HepG2 (cell line): ENCODE measurements around the gene MYCBPAP.

Source experiments
- BCLAF1 ChIP-seq: fragments of 450-650 bp; IDR thresholded peaks from 2 replicates; pipeline ENCODE4 v1.6.1; 2017; ENCODE audit warnings: mild to moderate bottlenecking
- CTCF ChIP-seq: sonication (generic); formaldehyde crosslinking; IDR thresholded peaks from 2 replicates; pipeline ENCODE4 v1.5.0; 2020; ENCODE audit warnings: mild to moderate bottlenecking, missing genetic modification reagents, moderate library complexity
- MTA1 ChIP-seq: sonication (generic); formaldehyde crosslinking; IDR thresholded peaks from 2 replicates; pipeline ENCODE4 v1.4.0; 2020; ENCODE audit warnings: missing genetic modification reagents, mild to moderate bottlenecking, borderline replicate concordance
- PAWR ChIP-seq: sonication (generic); formaldehyde crosslinking; IDR thresholded peaks from 2 replicates; pipeline ENCODE4 v1.4.0; 2020; ENCODE audit warnings: missing genetic modification reagents, mild to moderate bottlenecking, borderline replicate concordance
- POLR2A ChIP-seq, 2 experiments: IDR thresholded peaks; 2 replicates each; pipeline ENCODE4 v1.6.1; 2011; ENCODE audit warnings: low read depth in 2 of 2, low read length in 2 of 2, mild to moderate bottlenecking in 1 of 2, moderate library complexity in 1 of 2; ENCODE audit not compliant: insufficient read depth in 1 of 2
- YY1 ChIP-seq: IDR thresholded peaks from 2 replicates; pipeline ENCODE4 v1.6.1; 2011; ENCODE audit warnings: low read length, low read depth, moderate library complexity, mild to moderate bottlenecking; ENCODE audit not compliant: insufficient read depth, insufficient replicate concordance
- ZBTB46 ChIP-seq: sonication (generic); formaldehyde crosslinking; IDR thresholded peaks from 2 replicates; pipeline ENCODE4 v1.4.0; 2020; ENCODE audit warnings: mild to moderate bottlenecking, missing genetic modification reagents, borderline replicate concordance
- ZNF350 ChIP-seq: sonication (generic); formaldehyde crosslinking; IDR thresholded peaks from 2 replicates; pipeline ENCODE4 v1.4.0; 2020; ENCODE audit warnings: mild to moderate bottlenecking, low read depth, missing genetic modification reagents, borderline replicate concordance
- ZNF761 ChIP-seq: sonication (generic); formaldehyde crosslinking; conservative IDR thresholded peaks from 2 replicates; pipeline ENCODE4 v1.4.0; 2020; ENCODE audit warnings: mild to moderate bottlenecking, missing genetic modification reagents
- ZNF772 ChIP-seq: sonication (generic); formaldehyde crosslinking; IDR thresholded peaks from 2 replicates; pipeline ENCODE4 v1.5.0; 2020; ENCODE audit warnings: mild to moderate bottlenecking, missing genetic modification reagents
- ZSCAN20 ChIP-seq: sonication (generic); formaldehyde crosslinking; IDR thresholded peaks from 2 replicates; pipeline ENCODE4 v1.4.0; 2020; ENCODE audit warnings: missing genetic modification reagents, mild to moderate bottlenecking, borderline replicate concordance

DNA sequence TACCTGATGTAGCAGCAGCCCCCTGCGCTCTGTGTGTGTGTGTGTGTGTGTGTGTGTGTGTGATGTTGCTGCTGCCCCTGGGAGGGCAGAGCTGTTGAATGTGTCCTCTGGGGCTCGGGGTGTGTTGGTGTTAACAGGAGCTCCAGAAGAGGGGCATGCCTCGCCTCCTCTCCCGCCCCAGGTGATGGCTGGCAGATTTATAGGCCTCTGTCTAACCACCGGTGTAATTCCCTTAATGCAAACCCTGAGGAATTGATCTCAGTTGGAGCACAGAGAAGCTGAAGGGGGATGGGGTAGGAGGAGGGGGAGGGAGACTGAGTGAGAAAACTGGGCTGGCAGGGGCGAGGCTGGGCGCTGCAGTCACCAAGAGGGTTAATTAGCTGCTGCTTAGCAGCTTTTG, 62.3 kb downstream of the MYCBPAP start:
- TF ChIP-seq BCLAF1 (no peak), ZSCAN20 (no peak), POLR2A (IDR thresholded peaks at IDR 0.05; ENCODE audit: insufficient read depth in 1 of 2, low read depth in 2 of 2, low read length in 2 of 2) (no peak), ZNF761 (CRISPR knock-in tag) (no peak), CTCF (no peak), MTA1 (CRISPR knock-in tag) (no peak), ZBTB46 (CRISPR knock-in tag) (no peak), PAWR (CRISPR knock-in tag) (no peak), ZNF350 (CRISPR knock-in tag) (no peak), ZNF772 (no peak), YY1 (no peak)
